Measurements from ENCODE around the gene TTLL5.
"Not testable (repeated sequence)": the region's sequence is repeated elsewhere in the genome, so short reads cannot be mapped to it uniquely, and the experiment has no call there.

The TTLL5 gene

DNA sequence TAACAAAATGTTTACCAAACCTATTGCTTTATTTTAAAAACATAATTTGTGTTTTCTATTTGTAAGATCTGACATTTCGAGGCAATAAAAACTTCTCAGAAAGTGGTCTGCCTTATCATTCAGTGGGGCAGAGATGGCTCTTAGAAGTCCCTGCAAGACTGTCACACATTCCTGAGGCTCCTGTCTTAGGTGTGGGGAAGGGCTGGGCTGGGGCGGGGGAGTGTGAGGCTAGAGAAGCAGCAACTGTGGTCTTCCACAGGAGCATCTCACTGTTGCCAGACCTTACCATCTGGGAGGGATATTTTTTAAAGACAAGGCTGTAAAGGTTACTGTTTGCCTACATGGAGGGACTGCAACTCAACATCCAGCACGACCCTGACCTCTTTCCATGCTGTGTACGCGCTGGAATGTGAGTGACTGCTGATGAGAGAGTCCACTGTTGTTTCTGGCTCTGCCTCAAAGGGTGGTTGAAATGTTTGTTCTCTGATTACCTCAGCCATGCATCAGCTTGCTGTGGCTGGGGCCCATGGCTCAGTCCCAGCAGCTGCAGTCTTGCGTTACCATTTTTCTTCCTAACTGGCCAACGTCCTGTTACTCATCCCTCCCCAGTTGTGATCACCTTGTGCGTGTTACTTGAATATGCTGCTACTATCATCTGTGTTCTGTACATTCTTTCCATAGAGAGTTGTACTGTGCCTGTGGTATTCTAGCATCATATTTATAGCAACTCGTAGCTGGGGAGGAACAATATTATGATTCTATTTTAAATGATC is 12.8 kb upstream of the TTLL5 start:
- peak in 5 of 56 donors; percentile 0 to 23 (median 4) for DNase-seq

- no peak for DNase-seq
Measured at GRCh38 chr14:75649337-75649736, 11.7 kb upstream of the TTLL5 start.

GRCh38 chr14:75649773-75650172 is 11.3 kb upstream of the TTLL5 start:
- no peak for DNase-seq

DNA sequence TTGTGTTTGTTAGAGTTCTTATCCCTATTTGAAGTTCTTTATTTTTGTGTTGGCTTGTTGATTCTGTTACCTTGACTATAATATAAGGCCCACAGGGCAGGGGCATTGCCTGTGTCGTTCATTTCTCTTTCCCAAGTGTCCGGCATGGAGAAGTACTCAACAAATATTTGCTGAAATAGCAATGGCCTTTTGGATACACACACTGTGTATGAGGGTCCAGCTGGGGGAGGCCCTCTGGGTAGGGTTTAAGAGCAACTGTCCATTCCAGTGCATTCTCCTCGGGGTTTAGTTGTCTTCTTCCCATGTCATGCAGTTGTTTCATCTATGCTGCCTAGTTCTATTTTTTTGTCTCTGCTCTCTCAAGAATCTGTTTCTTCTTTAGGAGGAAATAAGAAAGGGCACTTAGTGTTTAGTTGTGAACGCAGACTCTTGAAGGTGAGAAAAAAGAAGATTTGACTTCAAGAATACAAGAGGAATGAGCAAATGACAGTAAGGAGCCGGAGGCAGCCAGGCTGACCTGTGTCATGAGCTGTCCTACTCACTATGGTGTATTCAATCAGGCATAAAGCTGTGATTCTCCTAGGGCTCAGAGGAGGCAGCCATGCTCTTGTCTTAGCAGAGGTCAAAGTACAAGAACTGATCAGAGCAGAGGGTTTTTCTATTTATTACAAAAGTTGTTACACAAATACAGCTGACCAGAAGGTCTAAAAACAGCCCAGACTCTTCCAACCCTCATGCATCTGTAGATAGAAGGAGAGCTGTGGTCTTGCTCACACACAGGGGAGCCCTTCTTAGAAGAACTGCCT is 10.6 kb upstream of the TTLL5 start:
- no peak for DNase-seq

- DNase-seq = no peak
Measured at GRCh38 chr14:75653563-75653962, 7.5 kb upstream of the TTLL5 start.

DNA sequence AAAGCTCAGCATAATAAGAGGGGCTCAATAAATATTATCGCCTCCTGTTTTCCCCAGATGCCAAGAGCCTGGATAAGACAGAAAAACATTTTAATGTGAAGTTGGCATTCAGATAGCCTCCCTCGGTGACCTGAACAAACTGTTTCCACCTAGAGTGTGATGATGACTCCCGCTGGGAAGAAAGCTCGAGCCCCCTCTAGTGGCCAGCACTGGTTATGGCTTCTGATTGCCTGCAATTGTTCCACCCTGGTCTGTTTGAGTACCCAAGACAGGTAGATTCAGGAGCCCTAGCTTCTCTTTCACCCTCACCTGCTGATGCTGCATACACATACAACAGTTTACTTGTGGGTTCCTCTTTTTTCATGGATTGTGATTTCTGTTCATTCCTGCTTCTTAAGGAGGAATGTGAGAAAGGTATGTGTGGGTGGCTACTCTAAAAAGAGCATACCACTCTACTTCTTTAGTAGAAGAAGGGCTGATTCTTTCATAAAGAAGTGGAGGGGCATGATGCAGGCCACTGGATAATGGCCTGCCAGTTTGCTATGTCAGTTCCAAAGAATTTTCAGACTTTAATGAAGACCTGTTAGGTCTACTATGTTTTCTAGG is 6.8 kb upstream of the TTLL5 start:
- peak in 53 of 56 donors; percentile 3 to 85 (median 49) for DNase-seq

- no peak for DNase-seq
Measured at GRCh38 chr14:75655235-75655634, 5.8 kb upstream of the TTLL5 start.

DNA sequence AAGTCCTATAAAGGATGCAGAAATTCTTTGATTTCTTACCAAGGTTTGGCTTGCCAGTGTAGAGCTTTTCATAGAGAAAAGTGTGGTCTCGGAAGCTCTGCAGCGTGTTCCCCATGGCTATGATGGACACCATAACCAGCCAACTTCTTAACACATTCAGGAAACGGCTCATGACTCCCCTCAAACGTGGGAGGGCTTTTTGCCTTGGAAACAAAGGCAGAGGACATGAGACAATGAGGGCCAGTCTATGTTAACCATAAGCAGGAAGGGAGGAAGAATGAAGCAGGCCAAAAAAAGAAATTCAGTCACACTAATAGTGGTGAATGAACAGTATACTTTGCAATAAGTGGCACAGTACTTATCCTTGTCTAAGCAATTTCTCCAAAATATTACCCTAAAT is 3.7 kb upstream of the TTLL5 start:
- DNase-seq = no peak

DNA sequence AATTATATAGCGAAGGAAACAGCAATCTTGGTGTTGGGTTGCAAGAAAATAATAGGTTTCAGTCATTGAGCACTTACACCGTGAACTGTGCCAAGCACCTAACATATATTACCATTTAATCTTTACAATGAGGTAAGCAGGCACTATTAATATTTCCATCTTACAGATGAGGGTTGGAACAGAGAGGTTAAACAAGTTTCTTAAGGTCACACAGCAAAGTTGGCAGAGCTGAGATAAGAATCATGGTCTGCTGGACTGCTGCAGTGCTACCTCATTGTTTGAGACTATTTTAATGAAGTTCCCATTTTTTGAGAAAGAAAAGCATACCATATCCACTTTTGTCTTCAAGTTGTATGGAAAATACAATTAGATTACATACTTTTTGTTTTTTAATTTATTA is 2.1 kb upstream of the TTLL5 start:
- no peak for DNase-seq

DNA sequence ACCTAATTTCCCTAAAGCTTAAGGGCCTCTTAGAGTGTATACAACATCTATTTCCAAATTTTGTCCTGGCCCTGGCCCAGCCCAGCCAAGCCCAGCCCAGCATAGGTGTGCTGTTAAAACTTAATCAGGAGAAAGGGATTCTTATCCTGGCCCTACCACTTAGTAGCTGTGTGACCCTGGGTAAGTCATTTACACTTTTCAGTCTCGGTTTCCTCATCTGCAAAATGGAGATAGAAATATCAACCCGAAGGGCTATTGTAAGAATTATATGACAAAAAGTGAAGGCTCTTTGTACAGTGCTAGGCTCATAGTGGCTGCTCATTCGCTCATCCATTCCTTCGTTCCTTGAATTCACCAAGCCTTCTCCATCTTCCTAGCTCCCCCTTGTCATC is 812 bp upstream of the TTLL5 start:
- DNase-seq = no peak

GRCh38 chr14:75661499-75661814 is 411 bp downstream of the TTLL5 start:
- DNase-seq = no peak

DNA sequence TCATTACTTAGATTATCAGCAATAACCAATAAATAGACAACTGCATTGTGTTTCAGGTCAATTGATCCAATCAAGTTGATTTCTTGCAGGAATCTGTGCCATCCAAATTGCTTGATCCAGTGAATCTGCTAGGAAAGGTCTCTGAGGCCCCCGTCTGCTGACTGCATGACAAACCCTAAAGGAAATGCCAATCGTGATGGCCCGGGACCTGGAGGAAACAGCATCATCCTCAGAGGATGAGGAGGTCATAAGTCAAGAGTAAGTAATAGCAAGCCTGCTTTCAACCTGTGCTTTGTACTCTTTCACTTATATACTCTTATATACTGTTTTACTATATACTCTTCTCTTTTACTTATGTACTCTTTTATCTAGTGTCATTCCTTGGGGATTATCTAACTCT is 1.9 kb downstream of the TTLL5 start:
- no peak for DNase-seq

DNA sequence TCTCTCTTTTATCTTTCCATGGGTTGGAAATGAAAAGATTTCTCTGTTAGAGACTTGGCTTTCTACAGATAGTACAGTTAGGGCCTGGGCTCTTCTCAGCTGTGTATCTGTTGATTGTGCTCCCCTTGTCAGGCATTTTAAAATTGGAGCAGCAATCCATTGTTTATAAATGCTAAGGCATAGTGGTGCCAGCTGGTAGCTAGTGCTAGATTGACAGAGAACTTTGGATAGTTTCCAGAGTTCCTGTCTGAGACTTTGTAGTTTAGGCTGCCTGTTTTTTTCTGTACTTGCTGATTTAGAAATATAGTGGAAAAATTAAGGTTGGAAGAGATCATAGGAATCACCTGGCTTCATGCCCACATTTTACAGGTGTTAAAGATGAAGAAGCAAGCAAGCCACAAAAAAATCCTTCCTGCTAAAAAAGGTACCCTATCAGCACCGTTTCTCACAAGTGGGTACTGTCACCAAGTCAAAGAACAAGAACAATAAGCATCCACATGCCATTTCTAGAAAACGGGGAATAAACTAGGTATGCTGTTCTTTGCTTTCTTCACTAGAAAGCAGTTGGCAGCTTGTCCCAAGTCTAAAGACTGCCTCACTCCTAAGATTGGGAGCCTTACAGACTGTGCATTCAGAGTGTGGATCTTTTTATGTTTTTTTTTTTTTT is 6.2 kb downstream of the TTLL5 start:
- DNase-seq = peak in 5 of 56 donors; percentile 6 to 25 (median 18)

DNA sequence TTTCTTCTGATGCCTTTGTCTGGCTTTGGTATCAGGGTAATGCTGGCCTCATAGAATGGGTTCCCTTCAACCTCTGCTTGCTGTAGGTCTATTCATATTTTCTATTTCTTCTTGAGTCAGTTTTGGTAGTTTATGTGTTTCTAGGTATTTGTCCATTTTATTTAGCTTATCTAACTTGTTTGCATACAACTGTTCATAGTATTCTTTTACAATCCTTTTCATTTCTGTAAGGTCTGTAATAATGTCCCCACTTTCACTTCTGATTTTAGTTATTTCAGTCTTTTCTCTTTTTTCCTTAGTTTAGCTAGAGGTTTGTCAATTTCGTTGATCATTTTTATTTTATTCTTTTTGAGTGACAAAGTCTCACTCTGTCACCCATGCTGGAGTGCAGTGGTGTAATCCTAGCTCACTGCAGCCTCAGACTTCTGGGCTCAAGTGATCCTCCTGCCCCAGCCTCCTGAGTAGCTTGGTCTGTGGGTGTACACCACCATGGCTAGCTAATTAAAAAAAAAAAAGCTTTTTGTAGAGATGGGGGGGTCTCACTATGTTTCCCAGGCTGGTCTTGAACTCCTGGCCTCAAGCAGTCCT is 11.7 kb downstream of the TTLL5 start:
- no peak for DNase-seq

- no peak for DNase-seq
Measured at GRCh38 chr14:75673345-75674035, 12.4 kb downstream of the TTLL5 start.

- no peak for DNase-seq
Measured at GRCh38 chr14:75675265-75675960, 14.4 kb downstream of the TTLL5 start.

- no peak for DNase-seq
Measured at GRCh38 chr14:75685910-75686309, 24.9 kb downstream of the TTLL5 start.

- DNase-seq = no peak
Measured at GRCh38 chr14:75689012-75689411, 28.0 kb downstream of the TTLL5 start.

GRCh38 chr14:75690010-75690409 is 29.0 kb downstream of the TTLL5 start:
- DNase-seq = no peak

GRCh38 chr14:75695025-75695424 is 34.0 kb downstream of the TTLL5 start:
- not testable (repeated sequence) for DNase-seq

All from amygdala (tissue), 56 donors.